ENCODE data around the gene MLEC.

MLEC gene

GRCh38 chr12:120741476-120742421 is 54.8 kb downstream of the MLEC start:
- DNase-seq = no peak
- no peak for ATAC-seq

GRCh38 chr12:120744922-120745493 is 58.1 kb downstream of the MLEC start:
- ATAC-seq (no peak), DNase-seq (no peak)

- no peak for ATAC-seq
- no peak for DNase-seq
Observed at GRCh38 chr12:120748242-120748641, 61.3 kb downstream of the MLEC start.

- ATAC-seq (no peak), DNase-seq (no peak)
Observed at GRCh38 chr12:120749256-120749655, 62.3 kb downstream of the MLEC start.

- no peak for ATAC-seq
- no peak for DNase-seq
Observed at GRCh38 chr12:120750806-120751205, 63.9 kb downstream of the MLEC start.

GRCh38 chr12:120751389-120751788 is 64.4 kb downstream of the MLEC start:
- no peak for ATAC-seq
- no peak for DNase-seq
